ENCODE measurements around the gene PKDCC.

PKDCC gene

DNA sequence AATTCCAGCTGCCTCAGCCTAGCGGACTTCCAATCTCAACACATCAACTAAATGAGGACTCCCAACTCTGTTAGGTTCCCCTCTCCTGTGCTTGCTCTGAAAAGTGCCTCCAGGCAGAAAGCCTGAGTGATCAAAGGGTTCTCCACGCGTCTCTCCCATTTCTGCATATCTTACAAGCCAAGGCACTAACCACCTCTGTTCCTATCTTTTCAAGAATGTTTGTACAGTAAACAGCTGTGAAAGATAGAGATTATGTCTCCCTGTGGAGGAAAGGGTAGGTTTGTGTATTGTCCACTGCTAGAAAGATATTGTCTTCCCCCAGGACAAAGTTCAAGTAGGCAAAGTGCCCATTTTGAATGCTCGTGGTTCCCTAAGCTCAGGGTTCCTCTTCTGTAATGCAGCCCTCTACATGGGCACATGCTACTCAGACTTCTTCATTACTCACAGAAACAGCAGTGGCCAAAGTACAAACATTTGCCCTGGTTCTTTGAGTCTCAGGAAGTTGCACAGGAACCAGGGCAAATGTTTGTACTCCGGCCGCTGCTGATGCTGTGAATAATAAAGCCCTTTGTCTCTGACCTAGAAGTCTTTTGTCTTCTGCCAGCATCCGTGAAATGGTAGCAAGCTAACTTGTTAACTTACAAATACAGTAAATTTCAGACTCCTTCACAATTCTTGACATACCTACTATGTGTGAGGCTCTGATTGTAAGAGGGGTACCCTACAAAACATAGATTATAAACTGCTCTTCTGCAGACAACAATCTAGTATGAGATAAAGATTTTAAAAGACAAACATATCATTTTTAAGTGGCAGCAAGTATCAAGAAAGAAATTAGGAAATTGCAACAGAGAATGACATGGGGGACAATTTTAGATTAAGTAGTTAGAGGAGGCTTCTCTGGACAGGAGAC is 44.5 kb downstream of the PKDCC start:
- no peak for DNase-seq

DNA sequence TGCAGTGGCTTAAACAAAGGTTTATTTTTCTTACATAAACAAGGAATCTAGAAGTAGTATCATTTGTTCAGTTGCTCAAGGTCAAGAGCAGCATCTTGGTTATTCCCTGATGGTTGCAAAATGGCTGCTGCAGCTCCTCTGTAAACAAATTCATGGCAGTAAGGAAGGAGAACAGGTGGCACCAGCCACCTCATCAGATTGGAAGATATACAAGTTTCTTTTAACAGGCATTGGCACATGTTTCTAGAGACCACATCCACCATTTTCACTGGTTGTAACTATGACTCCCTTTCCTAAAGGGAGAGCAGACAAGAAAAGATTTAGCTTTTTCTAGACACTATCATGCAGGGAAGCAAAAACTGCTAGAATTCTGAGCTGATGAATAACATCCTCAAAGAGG is 46.3 kb downstream of the PKDCC start:
- DNase-seq, result no peak

DNA sequence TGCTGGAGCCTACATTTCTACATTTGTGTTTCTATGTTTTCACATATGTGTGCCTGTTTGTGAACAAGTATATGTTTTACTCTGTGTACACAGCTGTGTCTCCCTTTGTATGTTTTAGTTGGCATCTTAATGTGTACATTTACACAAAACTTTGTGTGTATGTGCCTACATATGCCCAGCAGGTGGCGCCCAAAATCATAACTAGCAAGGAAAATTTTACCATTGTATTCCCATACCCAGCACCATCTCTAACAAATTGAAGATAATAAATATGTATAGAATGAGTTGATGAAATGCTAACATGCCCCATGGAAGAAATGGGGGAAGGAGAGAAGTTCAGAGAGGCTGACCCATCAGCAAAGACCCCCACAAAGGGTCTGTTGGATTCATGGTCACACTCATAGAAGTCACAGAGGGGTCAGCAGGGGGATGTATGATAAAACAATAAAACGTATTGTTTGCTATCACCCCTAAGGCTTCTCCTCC is 48.1 kb downstream of the PKDCC start:
- DNase-seq, result peak; percentile 73

DNA sequence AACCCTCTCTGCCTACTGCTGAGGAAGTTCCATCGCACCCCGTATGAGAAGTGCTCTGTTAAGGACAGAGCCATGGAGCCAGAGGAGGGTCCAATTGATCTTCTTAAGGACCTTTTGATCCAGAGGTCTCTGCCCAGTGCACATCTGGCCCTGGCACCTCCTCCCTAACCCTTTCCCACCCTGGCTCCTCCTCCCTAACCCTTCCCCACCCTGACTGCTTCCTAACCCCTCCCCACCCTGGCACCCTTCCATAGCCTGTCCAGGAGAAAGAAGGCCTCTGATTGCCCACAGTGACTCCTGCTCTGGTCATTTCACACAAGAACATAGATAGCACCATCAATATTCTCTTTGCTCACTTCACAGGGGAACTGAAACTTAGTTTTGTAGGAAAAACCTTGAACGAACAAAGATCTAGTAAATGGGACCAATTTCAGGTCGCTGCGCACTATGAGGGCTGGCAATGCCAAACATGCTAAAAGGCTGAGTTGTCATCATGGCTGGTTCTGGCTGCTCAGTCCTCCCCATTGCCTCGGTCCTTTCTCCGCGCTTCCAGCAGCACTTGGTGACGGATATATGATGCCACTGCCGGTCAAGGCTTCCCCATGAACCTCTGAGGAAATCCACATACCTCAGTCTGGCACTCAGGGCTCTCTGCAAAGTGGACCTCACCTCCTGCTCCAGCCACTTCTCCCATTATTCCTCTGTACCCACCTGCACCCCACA is 49.2 kb downstream of the PKDCC start:
- DNase-seq, result no peak

DNA sequence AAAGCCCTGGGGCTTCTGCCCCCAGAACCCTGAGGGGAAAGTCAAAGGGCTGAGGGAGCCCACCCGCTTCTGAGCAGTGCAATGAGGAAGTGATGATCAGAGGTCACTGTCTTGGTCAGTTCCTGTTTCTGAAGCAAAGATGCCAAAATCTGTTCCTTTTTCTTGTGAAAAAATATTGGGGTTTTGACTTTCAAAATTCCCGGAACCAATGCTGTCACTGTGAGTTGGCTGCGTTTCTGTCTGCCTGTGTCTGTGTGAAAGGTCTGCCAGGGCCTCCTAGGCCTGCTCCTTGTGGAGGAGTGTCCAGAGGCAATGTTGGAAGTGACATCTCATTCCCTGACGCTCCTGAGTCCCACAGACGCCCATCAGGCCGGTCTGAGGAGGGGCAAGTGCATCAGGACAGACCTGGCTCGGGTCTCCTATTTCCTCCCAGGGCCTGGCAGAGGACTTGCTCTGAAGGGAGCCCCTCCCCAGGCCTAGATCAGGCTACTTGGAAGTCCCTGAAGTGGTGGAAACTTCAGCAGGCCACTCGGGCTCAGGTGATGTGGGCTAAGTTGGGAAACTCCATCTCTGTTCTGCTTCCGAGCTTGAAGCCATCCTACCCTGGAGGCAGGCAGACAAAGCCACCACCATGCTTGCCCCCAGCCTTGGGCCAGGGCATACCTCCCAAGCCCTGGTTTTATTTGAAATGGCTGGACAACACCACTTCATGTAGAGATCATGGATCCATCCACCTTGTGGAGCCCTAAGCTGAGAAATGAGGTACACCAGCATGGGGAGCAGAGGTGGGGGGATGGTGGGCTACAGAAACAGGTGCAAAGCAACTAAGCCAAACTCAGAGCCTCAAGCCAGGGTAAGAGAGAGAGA is 51.0 kb downstream of the PKDCC start:
- no peak for DNase-seq

DNA sequence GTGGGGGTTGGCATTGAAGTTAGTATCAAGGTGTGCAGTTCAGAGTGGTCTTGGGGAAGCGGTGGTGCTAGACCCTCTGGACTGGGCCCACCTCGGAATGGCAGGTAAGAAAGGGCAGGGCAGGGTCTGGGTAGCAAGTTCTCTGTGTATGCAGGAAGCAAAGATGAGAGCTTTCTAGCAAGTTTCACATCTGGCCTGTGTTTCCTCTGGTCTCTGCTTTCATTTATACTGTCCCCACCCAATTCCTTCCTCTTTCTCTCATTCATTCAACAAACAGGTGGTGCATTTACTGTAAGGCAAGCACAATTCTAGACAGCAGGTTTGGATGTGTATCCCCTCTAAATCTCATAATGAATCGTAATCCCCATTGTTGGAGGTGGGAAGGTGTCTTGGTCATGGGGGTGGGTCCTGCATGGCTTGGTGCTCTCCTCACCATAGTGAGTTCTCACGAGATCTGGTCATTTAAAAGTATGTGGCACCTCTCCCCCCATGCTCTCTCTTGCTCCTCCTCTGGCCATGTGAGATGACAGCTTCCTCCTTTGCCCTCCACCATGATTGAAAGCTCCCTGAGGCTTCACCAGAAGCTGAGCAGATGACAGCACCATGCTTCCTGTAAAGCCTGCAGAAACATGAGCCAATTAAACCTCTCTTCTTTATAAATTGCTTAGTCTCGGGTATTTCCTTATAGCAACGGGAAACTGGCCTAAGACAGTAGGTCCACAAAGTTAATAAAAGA is 51.8 kb downstream of the PKDCC start:
- DNase-seq, result no peak

GRCh38 chr2:42100683-42101205 is 52.9 kb downstream of the PKDCC start:
- no peak for DNase-seq

DNA sequence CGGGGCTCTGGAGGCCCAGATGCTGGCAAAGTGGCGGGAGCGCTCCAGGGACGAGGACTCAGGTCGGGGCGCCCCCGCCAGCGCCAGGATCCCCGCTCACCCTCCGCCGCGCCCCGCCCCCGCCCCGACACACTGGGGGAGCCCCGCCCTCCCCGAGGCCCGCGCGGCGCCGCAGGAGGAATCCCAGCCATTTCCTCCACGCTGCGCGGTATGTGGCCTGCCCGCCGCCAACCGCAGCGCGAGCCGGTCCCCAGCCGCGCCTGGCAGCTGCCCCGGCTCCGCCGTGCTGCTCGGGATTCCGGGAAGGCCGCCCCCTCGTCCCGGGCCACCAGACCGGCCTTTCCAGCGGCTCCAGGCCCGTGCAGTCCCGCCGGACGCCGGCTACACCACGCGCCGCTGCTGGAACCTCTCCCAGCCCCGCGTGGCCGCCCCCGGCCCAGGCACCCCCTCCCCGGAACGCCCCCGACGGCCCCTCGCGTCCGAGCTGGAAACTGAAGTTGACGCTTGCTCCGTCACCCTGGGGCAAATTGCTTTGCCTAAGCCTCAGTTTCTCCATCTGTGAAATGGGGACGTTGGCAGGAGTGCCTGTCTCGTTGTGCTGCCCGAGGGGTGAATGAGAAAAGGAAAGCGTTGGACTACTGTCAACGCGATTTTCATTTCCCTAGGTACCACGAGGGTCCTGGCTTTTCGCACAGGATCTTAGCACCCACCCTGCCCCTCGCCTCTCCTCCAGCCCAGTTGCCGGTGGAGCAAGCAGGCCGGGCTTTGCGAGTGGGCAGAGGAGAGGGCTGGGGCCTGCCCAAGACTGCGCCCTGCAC is 53.6 kb downstream of the PKDCC start:
- peak; percentile 57 for DNase-seq

DNA sequence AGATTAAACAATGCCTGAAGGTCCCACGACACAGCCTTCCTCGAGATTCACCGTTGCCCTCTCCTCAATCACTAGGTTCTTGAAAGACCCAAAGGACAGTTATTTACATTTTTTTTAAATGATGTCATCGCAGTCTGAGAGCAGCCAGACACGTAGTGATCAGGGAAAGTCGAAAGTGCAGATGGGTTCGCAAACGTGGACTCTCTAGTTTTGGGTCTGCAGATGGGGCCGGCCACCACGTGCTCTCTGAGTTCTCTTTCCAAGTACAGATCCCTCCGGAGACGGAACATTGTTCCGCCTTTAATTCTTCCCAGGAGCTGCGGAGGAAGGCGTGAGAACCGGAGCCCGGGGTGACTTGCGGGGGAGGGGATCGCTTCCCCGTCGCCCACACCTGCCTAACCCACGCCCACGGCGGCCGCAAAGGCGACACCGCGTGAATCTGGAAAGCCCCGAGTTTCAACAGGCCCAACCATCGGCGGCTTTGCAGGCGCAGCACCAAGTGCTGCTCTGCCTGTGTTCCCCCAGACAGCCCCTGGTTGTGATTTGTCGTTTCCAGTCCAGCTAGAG is 54.3 kb downstream of the PKDCC start:
- peak; percentile 87 for DNase-seq

GRCh38 chr2:42102591-42103450 is 55.0 kb downstream of the PKDCC start:
- DNase-seq, result peak; percentile 19

DNA sequence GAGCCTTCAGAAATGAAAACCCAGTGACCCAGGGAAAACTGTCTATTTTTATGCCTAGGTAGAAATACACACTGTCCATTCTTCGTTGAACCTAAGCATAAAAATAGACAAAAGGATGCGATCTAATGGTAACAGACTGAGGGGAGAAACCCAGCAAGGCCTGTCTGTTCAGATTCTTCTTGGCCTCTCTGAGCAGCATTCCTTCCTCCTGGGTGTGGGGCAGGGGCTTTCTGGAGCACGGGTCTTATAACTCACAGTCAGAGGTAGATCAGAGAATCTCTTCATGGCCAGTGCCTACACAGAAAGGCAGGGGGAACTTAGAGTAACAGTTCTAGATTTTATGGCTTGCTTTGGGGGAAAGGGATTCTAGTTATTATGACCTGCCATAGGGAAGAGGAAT is 56.0 kb downstream of the PKDCC start:
- DNase-seq, result no peak

DNA sequence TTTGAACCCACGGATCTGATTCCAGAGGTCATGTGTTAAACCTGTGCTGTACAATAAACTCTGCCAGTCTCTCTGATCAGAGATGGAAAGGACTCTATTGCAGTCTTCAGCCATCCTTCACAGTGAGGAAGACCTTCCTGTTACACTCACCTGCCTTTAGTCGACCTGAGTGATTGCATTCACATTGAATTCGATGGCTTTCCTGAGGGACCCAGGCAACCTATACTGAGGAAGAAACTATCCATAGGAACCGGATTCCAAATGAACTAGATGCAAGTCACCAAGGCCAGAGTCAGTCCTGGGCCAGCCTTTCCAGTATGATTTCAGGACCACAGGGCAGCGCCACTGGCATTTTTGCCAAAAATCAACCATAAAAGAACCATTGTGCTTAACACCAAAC is 56.8 kb downstream of the PKDCC start:
- DNase-seq, result no peak

DNA sequence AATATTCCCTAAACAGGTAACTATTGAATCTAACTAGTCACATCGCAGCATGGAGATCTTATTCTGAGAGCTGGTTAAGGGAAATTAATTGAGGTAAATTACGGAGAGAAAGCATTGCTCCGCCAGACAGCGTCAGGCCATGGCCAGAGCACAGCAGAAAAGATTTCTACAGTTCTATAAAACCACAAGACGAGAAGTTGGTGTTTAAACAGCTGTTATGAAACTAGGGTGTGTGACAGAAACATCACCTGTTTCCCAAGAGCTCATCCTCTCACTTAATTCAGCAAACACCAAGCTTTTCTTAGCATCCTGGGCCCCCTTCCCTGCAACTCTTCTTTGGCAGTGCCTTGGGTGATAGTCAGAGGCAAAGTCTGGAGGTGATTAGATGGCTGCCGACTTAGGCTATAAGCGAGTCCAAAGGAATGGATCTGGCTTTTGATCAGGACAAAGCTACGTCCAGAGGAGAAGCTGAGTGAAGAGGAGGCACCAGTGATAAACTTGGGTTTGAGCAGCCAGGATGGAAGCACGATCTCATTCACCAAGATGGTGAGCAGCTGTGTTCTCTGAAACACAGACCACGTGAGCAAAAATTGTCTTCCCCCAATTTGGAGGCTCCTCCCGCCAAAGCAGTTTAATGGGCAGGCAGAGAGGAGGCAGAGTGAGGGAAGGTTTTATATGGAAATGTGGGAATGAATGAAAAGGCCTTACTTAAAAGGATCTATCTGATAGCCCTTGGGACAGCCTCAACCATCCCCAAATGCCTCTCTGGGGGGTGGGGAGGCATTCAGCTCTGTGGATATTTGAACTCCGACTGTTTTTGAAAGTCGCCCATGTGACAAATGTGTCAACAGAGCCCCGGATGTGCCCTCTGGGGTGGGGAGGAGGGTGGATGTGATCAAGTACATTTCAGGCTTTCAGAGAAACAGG is 57.8 kb downstream of the PKDCC start:
- DNase-seq, result peak; percentile 76

DNA sequence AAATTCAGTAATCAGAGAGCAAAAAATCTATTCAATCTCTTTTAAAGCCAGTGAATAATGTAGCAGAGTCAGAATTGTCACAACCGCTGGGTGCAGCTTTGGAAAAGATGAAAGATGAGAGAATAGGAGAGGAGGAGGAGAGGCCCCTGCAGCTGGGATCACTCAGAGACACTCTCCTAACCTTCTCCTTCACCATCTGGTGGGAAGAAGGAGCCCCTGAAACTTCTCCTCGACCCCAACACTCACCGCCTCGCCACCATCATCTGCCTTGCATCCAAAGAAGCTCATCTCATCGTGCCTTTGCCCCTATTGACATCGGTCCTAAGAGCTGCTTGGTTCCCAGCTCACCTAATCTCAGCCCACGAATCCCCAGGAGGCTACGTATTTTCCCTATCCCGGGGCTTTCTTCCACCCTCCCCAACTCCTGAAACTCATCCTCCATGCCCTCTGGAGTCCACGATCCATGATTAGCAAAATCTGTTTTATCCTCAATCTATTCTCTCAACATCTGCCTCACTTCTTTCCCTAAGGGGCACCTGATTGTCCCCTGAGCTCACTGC is 58.5 kb downstream of the PKDCC start:
- no peak for DNase-seq

- no peak for DNase-seq
Measured at GRCh38 chr2:42107249-42108042, 59.6 kb downstream of the PKDCC start.

Measured in activated naive CD4-positive, alpha-beta T cell treated with anti-CD3 and anti-CD28 coated beads, Interleukin-2, amount 50 U/mL, for 16 hours (primary cell).